HG03342 (cell line): ENCODE data around the gene AMBP.

ENCODE experiments used
- ATAC-seq: cut with Tn5 transposase; IDR thresholded peaks from one replicate; pipeline ENCODE4 v1.9.1; 2021; ENCODE audit warnings: mild to moderate bottlenecking, moderate library complexity; ENCODE audit not compliant: unreplicated experiment

AMBP gene

GRCh38 chr9:114078021-114078780, at the start of gene AMBP:
Gene AMBP (minus strand): TSS chr9:114078300. CDS start chr9:114078209, 91 bp downstream.
- no peak for ATAC-seq

GRCh38 chr9:114126247-114127060, 48.4 kb upstream of the AMBP start:
- no peak for ATAC-seq

- no peak for ATAC-seq
These were observed 47.4 kb upstream of the AMBP start for GRCh38 chr9:114125476-114126013.

GRCh38 chr9:114124666-114125475, 46.8 kb upstream of the AMBP start:
- ATAC-seq, result no peak

GRCh38 chr9:114124138-114124537, 46.0 kb upstream of the AMBP start:
- no peak for ATAC-seq

DNA sequence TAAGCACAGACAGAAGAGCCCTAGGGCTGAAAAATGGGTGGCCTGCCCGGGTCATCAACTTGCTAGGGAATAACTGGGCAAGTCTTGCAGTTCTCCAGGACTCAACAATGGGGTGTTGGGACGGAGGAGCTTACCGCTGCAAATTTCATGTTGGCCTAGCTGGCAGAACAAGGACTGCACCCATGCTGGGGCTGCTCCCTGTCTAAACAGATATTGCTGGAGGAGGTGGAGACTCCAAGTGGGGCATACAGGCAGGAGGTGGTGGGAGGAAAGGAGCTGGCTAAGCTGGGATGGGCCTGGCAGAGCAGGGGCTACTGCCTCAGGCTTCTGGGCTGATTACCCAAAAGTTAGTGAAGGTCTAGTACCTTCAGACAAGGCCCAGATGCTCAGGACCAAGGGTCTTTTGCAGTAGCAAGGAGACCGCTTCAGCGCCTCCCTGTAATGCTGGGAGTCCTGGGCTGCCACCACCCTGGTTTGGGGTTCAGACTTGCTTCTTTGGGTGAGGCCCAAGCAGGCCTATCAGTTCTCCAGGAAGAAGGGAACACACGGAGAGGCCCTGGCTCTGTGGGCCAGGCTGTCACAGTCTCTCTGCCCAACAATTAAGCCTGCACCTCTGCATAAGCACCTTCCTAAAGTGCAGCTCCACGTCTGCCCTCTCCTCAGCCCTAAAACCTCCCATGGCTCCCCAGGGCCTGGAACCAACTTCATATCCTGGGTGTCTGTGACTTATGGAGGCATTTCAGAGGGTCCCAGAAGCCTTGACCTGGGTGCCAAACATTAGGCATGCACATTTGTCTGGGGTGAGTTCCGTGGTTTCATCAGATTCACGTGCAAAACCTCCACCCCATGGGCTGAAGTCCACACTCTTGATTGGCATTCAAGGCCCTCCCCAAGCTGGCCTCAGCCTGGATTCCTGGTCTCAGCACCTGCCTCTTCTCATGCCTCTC, 45.2 kb upstream of the AMBP start:
- ATAC-seq, result no peak

GRCh38 chr9:114122136-114123027, 44.3 kb upstream of the AMBP start:
- ATAC-seq, result no peak

GRCh38 chr9:114121227-114122135, 43.4 kb upstream of the AMBP start:
- ATAC-seq, result no peak

DNA sequence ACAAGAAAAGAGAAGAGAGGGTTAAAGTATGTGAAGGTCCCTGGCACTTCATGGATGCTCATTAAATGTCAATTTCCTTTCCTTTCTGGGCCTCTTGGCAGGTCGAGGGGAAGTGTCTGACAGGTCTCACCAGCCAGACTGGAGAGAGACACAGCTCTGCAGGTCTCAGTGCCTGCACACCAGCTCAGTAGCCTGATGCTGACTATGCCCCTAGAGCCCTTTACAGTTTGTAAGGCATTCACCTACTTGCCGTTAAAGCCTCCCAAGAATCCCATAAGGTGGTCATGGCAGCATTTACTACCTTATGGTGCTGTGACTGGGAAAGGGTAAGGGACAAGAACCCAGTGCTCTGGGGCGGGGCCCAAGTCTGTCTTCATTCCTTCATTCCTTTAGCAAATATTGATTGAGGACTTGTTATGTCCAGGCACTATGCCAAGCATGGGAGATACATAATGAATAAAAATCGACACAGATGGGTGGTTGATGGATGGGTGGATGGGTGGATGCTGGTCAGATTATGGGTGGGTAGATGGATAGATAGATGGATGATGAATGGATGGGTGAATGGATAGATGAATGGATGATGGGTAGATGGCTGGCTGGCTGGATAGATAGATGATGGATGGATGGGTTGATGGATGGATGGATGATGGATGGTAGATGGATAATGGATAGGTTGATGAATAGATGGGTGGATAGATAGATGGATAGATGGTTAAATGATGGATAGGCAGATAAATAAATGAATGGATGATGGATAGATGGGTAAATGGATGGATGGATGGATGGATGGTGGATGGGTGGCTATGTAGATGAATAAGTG, 42.3 kb upstream of the AMBP start:
- no peak for ATAC-seq

DNA sequence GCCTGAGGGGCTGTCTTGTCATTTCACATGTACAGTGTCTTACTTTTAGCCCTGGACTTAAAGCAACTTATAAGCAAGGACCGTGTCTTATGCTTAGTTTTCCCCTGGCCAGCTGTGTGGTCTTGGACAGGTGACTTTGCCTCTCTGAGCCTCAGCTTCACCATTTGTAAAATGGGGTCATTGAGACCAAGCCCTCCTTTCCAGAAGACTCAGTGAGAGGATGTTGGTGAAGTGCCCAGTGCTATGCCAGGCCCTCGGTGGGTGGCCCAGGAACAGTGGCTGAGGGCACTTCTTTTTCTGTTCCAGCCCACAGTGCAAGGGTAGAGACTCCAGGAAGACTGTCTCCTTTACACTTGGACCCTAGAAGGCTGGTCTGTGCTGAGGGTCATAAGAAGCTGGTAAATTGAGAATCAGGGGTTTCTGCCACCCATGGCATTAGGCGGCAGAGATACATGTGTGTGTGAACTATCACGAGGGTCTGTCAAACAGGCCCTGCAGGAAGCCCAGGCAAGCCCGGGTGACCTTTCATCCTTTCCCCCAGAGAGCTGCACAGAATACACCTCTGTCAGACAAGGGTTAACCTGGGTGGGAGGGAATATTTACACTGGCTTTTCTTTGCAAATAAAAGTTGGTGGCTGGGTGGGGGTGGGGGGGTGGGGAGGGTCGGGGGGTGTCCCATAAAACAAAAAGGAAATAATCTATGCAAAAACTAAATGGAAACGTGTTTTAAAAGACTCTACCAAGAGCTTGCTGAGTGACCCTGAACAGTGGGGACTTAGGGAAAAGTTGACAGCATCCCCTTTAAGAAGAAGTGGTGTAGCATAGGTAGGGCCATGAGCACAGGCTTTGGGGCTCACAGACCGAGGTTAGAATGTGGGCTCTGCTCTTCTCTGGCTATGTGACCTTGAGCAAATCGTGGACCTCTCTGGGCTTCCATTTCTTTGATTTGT, 41.4 kb upstream of the AMBP start:
- ATAC-seq, result no peak

GRCh38 chr9:114117996-114118830, 40.1 kb upstream of the AMBP start:
- no peak for ATAC-seq

- no peak for ATAC-seq
These were observed 39.5 kb upstream of the AMBP start for GRCh38 chr9:114117614-114117995.

- no peak for ATAC-seq
These were observed 38.1 kb upstream of the AMBP start for GRCh38 chr9:114116126-114116747.

DNA sequence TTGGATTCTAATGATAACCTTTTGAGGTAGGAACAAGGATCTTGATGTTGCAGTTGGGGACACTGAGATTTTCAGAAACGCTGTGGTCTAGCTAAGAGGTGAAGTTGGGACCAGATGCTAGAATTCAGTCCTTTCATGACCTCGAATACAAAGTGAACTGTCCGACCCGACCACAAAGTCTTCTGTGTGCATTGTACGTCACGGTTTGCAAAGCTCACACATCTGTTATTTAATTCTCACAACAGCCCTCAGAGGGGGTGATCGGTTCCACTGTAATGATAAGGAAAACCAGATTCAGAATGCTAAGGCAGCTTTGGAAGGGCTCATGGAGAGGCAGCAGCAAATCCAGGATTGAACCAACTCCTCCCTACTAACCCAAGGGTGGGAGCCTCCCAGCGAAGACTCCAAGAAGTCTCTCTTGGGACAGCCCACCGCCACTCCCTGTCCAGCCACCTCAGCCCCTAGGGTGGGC, 37.6 kb upstream of the AMBP start:
- ATAC-seq, result no peak

- ATAC-seq, result no peak
These were observed 36.3 kb upstream of the AMBP start for GRCh38 chr9:114114364-114114763.
